H1 (cell line): ENCODE results near the gene TM2D1.

Source experiments
- EP300 ChIP-seq, 2 experiments: IDR thresholded peaks; 1 replicate in 1 of 2; 2 replicates in 1 of 2; pipeline ENCODE4 v1.6.1; 2011 to 2012; ENCODE audit warnings: low read depth in 2 of 2, low read length in 2 of 2, mild to moderate bottlenecking in 2 of 2, borderline replicate concordance in 1 of 2, inconsistent platforms in 1 of 2, moderate library complexity in 1 of 2
- EZH2 ChIP-seq: fragments of 200-600 bp; sonication (generic); IDR thresholded peaks from 2 replicates; pipeline ENCODE4 v1.7.1; 2012; ENCODE audit warnings: low read depth, mild to moderate bottlenecking, moderate library complexity, low read length, inconsistent platforms; ENCODE audit not compliant: severe bottlenecking
- FOSL1 ChIP-seq: IDR thresholded peaks from 2 replicates; pipeline ENCODE4 v1.6.1; 2011; ENCODE audit warnings: mild to moderate bottlenecking, low read depth, low read length, moderate library complexity; ENCODE audit not compliant: insufficient read depth
- NRF1 ChIP-seq: IDR thresholded peaks from 2 replicates; pipeline ENCODE4 v1.6.1; 2011; ENCODE audit warnings: mild to moderate bottlenecking, low read depth, low read length, improper control_type of control experiment
- POLR2A ChIP-seq, 2 experiments: IDR thresholded peaks; 1 replicate in 1 of 2; 2 replicates in 1 of 2; pipeline ENCODE4 v1.6.1; 2011; ENCODE audit warnings: low read depth in 2 of 2, low read length in 2 of 2, mild to moderate bottlenecking in 2 of 2; ENCODE audit errors: control extremely low read depth in 1 of 2
- POLR2AphosphoS5 ChIP-seq: IDR thresholded peaks from 2 replicates; pipeline ENCODE4 v1.6.1; 2011; ENCODE audit warnings: low read depth, low read length
- TAF1 ChIP-seq: IDR thresholded peaks from 2 replicates; pipeline ENCODE4 v1.6.1; 2011; ENCODE audit warnings: mild to moderate bottlenecking, low read depth, low read length
- TCF12 ChIP-seq: IDR thresholded peaks from 2 replicates; pipeline ENCODE4 v1.6.1; 2011; ENCODE audit warnings: low read depth, mild to moderate bottlenecking, low read length
- YY1 ChIP-seq: IDR thresholded peaks from 2 replicates; pipeline ENCODE4 v1.6.1; 2011; ENCODE audit warnings: low read depth, mild to moderate bottlenecking, low read length
- ZNF274 ChIP-seq: IDR thresholded peaks from 2 replicates; pipeline ENCODE4 v1.7.0; 2012; ENCODE audit warnings: low read length, borderline replicate concordance; ENCODE audit errors: extremely low read depth
- TF ChIP-seq, protein P1 (sequence below): IDR thresholded peaks from 2 replicates; pipeline ENCODE4 v1.6.1; 2011; ENCODE audit warnings: low read length, improper control_type of control experiment
- TF ChIP-seq, protein P2 (sequence below), 3 experiments: IDR thresholded peaks; 1 replicate in 2 of 3; 2 replicates in 1 of 3; pipeline versions ENCODE4 v1.5.1 to v1.6.1; 2011; ENCODE audit warnings: low read length in 3 of 3, mild to moderate bottlenecking in 3 of 3, inconsistent platforms in 2 of 3, low read depth in 1 of 3, moderate library complexity in 1 of 3; ENCODE audit not compliant: insufficient read depth in 1 of 3; ENCODE audit errors: control extremely low read depth in 1 of 3
- TF ChIP-seq, protein P3 (sequence below): IDR thresholded peaks from 2 replicates; pipeline ENCODE4 v1.6.1; 2012; ENCODE audit warnings: inconsistent platforms

DNA sequence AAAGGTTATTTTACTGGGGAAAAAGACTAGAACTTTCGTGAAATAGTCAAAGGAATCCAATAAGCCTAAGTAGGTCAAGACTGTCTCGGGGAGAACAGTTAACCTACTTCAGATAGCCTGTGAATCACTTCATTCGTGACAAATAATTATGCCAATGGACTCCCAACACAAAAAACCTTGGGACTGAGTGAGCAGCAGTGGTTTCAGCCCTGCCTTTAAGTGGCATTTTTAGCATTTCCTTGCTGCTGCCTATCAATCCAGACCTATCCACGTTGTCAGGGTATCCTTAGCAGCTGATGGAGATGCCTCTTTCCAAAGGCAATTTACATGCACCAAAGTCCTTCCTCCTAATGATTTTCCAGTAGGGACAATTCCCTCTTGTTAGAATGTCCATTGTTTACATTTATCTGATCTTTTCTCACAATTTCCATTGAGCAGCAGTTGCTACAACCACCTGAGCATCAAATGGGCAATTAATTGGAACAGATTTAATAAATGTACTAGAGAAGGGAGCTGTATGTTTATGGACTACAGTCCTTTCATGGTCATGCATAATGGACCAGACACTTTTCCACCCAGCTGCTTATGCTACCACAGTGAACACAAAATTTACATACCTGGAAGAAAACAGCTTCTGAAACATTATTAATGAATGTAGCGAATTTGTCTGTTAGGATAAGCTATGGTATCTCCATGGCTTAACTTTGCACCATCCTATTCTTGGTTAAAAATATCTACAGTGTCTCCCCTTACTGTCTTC, 75.8 kb downstream of the TM2D1 start:
- TF ChIP-seq, protein P1, sequence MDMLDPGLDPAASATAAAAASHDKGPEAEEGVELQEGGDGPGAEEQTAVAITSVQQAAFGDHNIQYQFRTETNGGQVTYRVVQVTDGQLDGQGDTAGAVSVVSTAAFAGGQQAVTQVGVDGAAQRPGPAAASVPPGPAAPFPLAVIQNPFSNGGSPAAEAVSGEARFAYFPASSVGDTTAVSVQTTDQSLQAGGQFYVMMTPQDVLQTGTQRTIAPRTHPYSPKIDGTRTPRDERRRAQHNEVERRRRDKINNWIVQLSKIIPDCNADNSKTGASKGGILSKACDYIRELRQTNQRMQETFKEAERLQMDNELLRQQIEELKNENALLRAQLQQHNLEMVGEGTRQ = no peak
- TF ChIP-seq, protein P2, sequence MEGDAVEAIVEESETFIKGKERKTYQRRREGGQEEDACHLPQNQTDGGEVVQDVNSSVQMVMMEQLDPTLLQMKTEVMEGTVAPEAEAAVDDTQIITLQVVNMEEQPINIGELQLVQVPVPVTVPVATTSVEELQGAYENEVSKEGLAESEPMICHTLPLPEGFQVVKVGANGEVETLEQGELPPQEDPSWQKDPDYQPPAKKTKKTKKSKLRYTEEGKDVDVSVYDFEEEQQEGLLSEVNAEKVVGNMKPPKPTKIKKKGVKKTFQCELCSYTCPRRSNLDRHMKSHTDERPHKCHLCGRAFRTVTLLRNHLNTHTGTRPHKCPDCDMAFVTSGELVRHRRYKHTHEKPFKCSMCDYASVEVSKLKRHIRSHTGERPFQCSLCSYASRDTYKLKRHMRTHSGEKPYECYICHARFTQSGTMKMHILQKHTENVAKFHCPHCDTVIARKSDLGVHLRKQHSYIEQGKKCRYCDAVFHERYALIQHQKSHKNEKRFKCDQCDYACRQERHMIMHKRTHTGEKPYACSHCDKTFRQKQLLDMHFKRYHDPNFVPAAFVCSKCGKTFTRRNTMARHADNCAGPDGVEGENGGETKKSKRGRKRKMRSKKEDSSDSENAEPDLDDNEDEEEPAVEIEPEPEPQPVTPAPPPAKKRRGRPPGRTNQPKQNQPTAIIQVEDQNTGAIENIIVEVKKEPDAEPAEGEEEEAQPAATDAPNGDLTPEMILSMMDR (IDR thresholded peaks at IDR 0.05; ENCODE audit: control extremely low read depth in 1 of 3, insufficient read depth in 1 of 3, low read depth in 1 of 3, low read length in 3 of 3) = no peak
- TF ChIP-seq EZH2 = no peak
- no peak for TF ChIP-seq POLR2AphosphoS5
- no peak for TF ChIP-seq POLR2A (IDR thresholded peaks at IDR 0.05; ENCODE audit: control extremely low read depth in 1 of 2, low read depth in 2 of 2, low read length in 2 of 2)
- TF ChIP-seq TCF12 = no peak
- no peak for TF ChIP-seq TAF1
- no peak for TF ChIP-seq YY1
- TF ChIP-seq ZNF274 = no peak
- TF ChIP-seq, protein P3, sequence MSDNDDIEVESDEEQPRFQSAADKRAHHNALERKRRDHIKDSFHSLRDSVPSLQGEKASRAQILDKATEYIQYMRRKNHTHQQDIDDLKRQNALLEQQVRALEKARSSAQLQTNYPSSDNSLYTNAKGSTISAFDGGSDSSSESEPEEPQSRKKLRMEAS = no peak
- TF ChIP-seq EP300 (IDR thresholded peaks at IDR 0.05; ENCODE audit: borderline replicate concordance in 1 of 2, low read depth in 2 of 2, low read length in 2 of 2) = no peak
- TF ChIP-seq FOSL1 = no peak
- no peak for TF ChIP-seq NRF1
